HG03045 (cell line): ENCODE data around the gene USP17L15.
"Not testable (repeated sequence)": the region's sequence is repeated elsewhere in the genome, so short reads cannot be mapped to it uniquely, and the experiment has no call there.

Experiments used
- ATAC-seq: cut with Tn5 transposase; IDR thresholded peaks from one replicate; pipeline ENCODE4 v1.9.1; 2021; ENCODE audit warnings: mild to moderate bottlenecking, moderate library complexity; ENCODE audit not compliant: unreplicated experiment

USP17L15 gene

GRCh38 chr4:9234085-9234484, at the start of gene USP17L15:
Gene USP17L15, plus strand, starts transcription at chr4:9234385. Its CDS starts 0 bp downstream, at chr4:9234385.
- not testable (repeated sequence) for ATAC-seq

DNA sequence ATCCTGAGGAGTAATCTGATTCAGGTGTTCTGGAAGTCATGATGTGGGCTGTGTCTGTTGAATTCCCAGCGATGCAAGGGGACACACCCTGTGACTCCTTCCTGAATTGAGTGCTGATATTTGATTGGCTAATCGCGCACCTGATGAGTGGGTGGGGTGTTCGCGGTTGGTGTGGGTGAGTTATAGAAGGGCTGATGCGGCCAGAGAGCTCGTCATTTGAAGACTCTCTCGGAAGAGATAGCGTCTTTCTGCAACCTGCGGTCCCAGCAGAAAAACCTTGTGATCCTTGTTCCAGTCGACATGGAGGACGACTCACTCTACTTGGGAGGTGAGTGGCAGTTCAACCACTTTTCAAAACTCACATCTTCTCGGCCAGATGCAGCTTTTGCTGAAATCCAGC, 23.8 kb upstream of the USP17L15 start, which contains the start of gene USP17L10:
Gene USP17L10 (plus strand): TSS at position 301 of the 400 bp plus-strand sequence. CDS start 0 bp downstream, at position 301.
- ATAC-seq = not testable (repeated sequence)

DNA sequence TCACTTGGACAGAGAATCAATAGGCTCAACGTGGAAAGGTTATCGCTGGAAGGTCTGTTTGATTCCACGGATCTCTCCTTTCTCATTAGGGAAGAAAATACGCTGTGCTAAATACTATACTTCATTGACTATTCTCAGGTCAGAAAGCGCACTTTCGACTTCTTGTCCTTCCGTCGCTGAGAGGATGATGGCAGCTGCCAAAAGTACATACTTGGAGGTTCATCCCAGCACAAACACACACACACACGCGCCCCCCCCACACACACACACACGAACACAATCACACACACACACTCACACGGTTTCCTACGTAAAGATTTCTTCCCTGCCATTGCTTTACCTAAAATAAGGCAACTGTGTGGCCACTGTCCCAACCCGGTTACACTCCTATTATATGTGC, 19.5 kb upstream of the USP17L15 start:
- not testable (repeated sequence) for ATAC-seq

GRCh38 chr4:9215105-9215504, 19.1 kb upstream of the USP17L15 start, which contains the start of gene USP17L11:
Gene USP17L11, plus strand, starts transcription at chr4:9215405. Its CDS starts 0 bp downstream, at chr4:9215405.
- ATAC-seq = not testable (repeated sequence)

- not testable (repeated sequence) for ATAC-seq
These were observed 14.3 kb upstream of the USP17L15 start, which contains the start of gene USP17L12 for GRCh38 chr4:9219852-9220251. Gene USP17L12, plus strand, starts transcription at chr4:9220152. Its CDS starts 0 bp downstream, at chr4:9220152.

DNA sequence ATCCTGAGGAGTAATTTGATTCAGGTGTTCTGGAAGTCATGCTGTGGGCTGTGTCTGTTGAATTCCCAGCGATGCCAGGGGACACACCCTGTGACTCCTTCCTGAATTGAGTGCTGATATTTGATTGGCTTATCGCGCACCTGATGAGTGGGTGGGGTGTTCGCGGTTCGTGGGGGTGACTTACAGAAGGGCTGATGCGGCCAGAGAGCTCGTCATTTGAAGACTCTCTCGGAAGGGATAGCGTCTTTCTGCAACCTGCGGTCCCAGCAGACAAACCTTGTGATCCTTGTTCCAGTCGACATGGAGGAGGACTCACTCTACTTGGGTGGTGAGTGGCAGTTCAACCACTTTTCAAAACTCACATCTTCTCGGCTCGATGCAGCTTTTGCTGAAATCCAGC, 9.6 kb upstream of the USP17L15 start, which contains the start of gene USP17L13:
Gene USP17L13 (plus strand): TSS at position 301 of the 400 bp plus-strand sequence. CDS start 0 bp downstream, at position 301.
- not testable (repeated sequence) for ATAC-seq

DNA sequence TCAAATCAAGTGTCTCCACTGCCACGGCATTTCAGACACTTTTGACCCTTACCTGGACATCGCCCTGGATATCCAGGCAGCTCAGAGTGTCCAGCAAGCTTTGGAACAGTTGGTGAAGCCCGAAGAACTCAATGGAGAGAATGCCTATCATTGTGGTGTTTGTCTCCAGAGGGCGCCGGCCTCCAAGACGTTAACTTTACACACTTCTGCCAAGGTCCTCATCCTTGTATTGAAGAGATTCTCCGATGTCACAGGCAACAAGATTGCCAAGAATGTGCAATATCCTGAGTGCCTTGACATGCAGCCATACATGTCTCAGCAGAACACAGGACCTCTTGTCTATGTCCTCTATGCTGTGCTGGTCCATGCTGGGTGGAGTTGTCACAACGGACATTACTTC, 3.9 kb upstream of the USP17L15 start:
- not testable (repeated sequence) for ATAC-seq

DNA sequence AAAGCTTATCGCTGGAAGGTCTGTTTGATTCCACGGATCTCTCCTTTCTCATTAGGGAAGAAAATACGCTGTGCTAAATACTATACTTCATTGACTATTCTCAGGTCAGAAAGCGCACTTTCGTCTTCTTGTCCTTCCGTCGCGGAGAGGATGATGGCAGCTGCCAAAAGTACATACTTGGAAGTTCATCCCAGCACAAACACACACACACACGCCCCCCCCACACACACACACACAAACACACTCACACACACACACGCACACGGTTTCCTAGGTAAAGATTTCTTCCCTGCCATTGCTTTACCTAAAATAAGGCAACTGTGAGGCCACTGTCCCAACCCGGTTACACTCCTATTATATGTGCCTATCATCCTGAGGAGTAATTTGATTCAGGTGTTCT, 4.3 kb downstream of the USP17L15 start:
- ATAC-seq = not testable (repeated sequence)

- not testable (repeated sequence) for ATAC-seq
These were observed 9.4 kb downstream of the USP17L15 start, which contains the start of gene USP17L17 for GRCh38 chr4:9243579-9243978. Gene USP17L17, plus strand, starts transcription at chr4:9243879. Its CDS starts 0 bp downstream, at chr4:9243879.

GRCh38 chr4:9247953-9248680, 13.9 kb downstream of the USP17L15 start, which contains the start of gene USP17L18:
Gene USP17L18, plus strand, starts transcription at chr4:9248630. Its CDS starts 0 bp downstream, at chr4:9248630.
- not testable (repeated sequence) for ATAC-seq

DNA sequence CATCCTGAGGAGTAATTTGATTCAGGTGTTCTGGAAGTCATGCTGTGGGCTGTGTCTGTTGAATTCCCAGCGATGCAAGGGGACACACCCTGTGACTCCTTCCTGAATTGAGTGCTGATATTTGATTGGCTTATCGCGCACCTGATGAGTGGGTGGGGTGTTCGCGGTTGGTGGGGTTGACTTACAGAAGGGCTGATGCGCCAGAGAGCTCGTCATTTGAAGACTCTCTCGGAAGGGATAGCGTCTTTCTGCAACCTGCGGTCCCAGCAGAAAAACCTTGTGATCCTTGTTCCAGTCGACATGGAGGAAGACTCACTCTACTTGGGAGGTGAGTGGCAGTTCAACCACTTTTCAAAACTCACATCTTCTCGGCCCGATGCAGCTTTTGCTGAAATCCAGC, 18.9 kb downstream of the USP17L15 start, which contains the start of gene USP17L19:
Gene USP17L19 (plus strand): TSS at position 301 of the 400 bp plus-strand sequence. CDS start 0 bp downstream, at position 301.
- not testable (repeated sequence) for ATAC-seq

DNA sequence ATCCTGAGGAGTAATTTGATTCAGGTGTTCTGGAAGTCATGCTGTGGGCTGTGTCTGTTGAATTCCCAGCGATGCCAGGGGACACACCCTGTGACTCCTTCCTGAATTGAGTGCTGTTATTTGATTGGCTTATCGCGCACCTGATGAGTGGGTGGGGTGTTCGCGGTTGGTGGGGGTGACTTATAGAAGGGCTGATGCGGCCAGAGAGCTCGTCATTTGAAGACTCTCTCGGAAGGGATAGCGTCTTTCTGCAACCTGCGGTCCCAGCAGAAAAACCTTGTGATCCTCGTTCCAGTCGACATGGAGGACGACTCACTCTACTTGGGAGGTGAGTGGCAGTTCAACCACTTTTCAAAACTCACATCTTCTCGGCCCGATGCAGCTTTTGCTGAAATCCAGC, 23.6 kb downstream of the USP17L15 start, which contains the start of gene USP17L20:
Gene USP17L20 (plus strand): TSS at position 301 of the 400 bp plus-strand sequence. CDS start 0 bp downstream, at position 301.
- not testable (repeated sequence) for ATAC-seq

GRCh38 chr4:9262572-9262971, 28.4 kb downstream of the USP17L15 start, which contains the start of gene USP17L21:
Gene USP17L21, plus strand, starts transcription at chr4:9262872. Its CDS starts 0 bp downstream, at chr4:9262872.
- not testable (repeated sequence) for ATAC-seq

DNA sequence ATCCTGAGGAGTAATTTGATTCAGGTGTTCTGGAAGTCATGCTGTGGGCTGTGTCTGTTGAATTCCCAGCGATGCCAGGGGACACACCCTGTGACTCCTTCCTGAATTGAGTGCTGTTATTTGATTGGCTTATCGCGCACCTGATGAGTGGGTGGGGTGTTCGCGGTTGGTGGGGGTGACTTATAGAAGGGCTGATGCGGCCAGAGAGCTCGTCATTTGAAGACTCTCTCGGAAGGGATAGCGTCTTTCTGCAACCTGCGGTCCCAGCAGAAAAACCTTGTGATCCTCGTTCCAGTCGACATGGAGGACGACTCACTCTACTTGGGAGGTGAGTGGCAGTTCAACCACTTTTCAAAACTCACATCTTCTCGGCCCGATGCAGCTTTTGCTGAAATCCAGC, 33.1 kb downstream of the USP17L15 start, which contains the start of gene USP17L22:
Gene USP17L22 (plus strand): TSS at position 301 of the 400 bp plus-strand sequence. CDS start 0 bp downstream, at position 301.
- not testable (repeated sequence) for ATAC-seq

- ATAC-seq = not testable (repeated sequence)
These were observed 37.5 kb downstream of the USP17L15 start for GRCh38 chr4:9271719-9272118.
